ENCODE results near the gene NEDD8.
A peak's percentile ranks its signal among the peaks of the same experiment; 100 is the strongest.

Gene NEDD8

GRCh38 chr14:24196071-24197055, 35.8 kb downstream of the NEDD8 start:
- TF ChIP-seq TAF1 (IDR thresholded peaks at IDR 0.05; ENCODE audit: borderline replicate concordance, insufficient read depth, low read length) (no peak), FOXP2 (optimal IDR thresholded peaks at IDR 0.05; ENCODE audit: borderline replicate concordance, extremely low read depth, extremely low read length, insufficient read depth) (no peak), POLR2AphosphoS5 (IDR thresholded peaks at IDR 0.05; ENCODE audit: low read depth, low read length) (no peak), REST (IDR thresholded peaks at IDR 0.05; ENCODE audit: insufficient read depth in 1 of 2, low read depth in 2 of 2, low read length in 2 of 2) (no peak), SIN3A (IDR thresholded peaks at IDR 0.05; ENCODE audit: borderline replicate concordance, insufficient read depth, low read length) (no peak)

- peak; percentile 38 for TF ChIP-seq POLR2AphosphoS5 (IDR thresholded peaks at IDR 0.05; ENCODE audit: low read depth, low read length)
- no peak for TF ChIP-seq REST (IDR thresholded peaks at IDR 0.05; ENCODE audit: insufficient read depth in 1 of 2, low read depth in 2 of 2, low read length in 2 of 2)
- TF ChIP-seq SIN3A (IDR thresholded peaks at IDR 0.05; ENCODE audit: borderline replicate concordance, insufficient read depth, low read length), result 0 out of 2 replicates have a peak, but pooled peaks have one; percentile 31
- TF ChIP-seq FOXP2 (optimal IDR thresholded peaks at IDR 0.05; ENCODE audit: borderline replicate concordance, extremely low read depth, extremely low read length, insufficient read depth), result no peak
- 0 out of 2 replicates have a peak, but pooled peaks have one; percentile 32 for TF ChIP-seq TAF1 (IDR thresholded peaks at IDR 0.05; ENCODE audit: borderline replicate concordance, insufficient read depth, low read length)
Observed at GRCh38 chr14:24195186-24196070, 36.7 kb downstream of the NEDD8 start, which contains the start of gene TM9SF1. Gene TM9SF1 (minus strand): TSS chr14:24195441. CDS start chr14:24195019, 422 bp downstream.

DNA sequence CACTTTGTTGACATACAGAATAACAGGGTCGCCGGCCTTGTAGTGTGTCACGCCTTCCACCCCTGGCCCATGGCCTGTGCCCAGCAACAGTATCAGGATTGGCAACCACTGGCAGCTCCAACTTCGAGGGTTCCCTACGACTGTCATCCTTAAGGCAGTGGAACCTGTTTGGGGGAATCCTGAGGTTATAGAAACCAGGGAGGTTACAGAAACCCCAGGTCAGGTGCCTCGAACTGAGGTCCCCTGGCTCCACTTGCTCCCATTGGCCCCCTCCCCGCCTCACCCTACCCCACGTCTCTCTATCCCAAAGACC, 37.3 kb downstream of the NEDD8 start:
- TF ChIP-seq FOXP2 (optimal IDR thresholded peaks at IDR 0.05; ENCODE audit: borderline replicate concordance, extremely low read depth, extremely low read length, insufficient read depth) (no peak), POLR2AphosphoS5 (IDR thresholded peaks at IDR 0.05; ENCODE audit: low read depth, low read length) (no peak), REST (IDR thresholded peaks at IDR 0.05; ENCODE audit: insufficient read depth in 1 of 2, low read depth in 2 of 2, low read length in 2 of 2) (no peak), SIN3A (IDR thresholded peaks at IDR 0.05; ENCODE audit: borderline replicate concordance, insufficient read depth, low read length) (no peak), TAF1 (IDR thresholded peaks at IDR 0.05; ENCODE audit: borderline replicate concordance, insufficient read depth, low read length) (no peak)

GRCh38 chr14:24194186-24194872, 37.8 kb downstream of the NEDD8 start:
- TF ChIP-seq TAF1 (IDR thresholded peaks at IDR 0.05; ENCODE audit: borderline replicate concordance, insufficient read depth, low read length), result no peak
- no peak for TF ChIP-seq FOXP2 (optimal IDR thresholded peaks at IDR 0.05; ENCODE audit: borderline replicate concordance, extremely low read depth, extremely low read length, insufficient read depth)
- no peak for TF ChIP-seq REST (IDR thresholded peaks at IDR 0.05; ENCODE audit: insufficient read depth in 1 of 2, low read depth in 2 of 2, low read length in 2 of 2)
- TF ChIP-seq SIN3A (IDR thresholded peaks at IDR 0.05; ENCODE audit: borderline replicate concordance, insufficient read depth, low read length), result no peak
- TF ChIP-seq POLR2AphosphoS5 (IDR thresholded peaks at IDR 0.05; ENCODE audit: low read depth, low read length), result no peak

Measured in PFSK-1 (cell line).